Muscle layer of duodenum (tissue), 2 donors: ENCODE results near the gene SLC34A3.

ENCODE experiments used
- H3K27ac ChIP-seq: one replicate; pipeline ENCODE4 v1.7.0; 2013; ENCODE audit warnings: mild to moderate bottlenecking, low read length
- H3K27me3 ChIP-seq: one replicate; pipeline ENCODE4 v1.7.0; 2013; ENCODE audit warnings: low read depth, mild to moderate bottlenecking, control low read depth, low read length
- H3K36me3 ChIP-seq, 2 donors: one replicate each; pipeline ENCODE4 v1.7.0; 2013; ENCODE audit warnings: low read length in 2 of 2, control low read depth in 1 of 2, mild to moderate bottlenecking in 1 of 2; ENCODE audit not compliant: insufficient read depth in 2 of 2, control insufficient read depth in 1 of 2
- H3K4me1 ChIP-seq, 2 donors: one replicate each; pipeline ENCODE4 v1.7.0; 2013; ENCODE audit warnings: low read length in 2 of 2, mild to moderate bottlenecking in 2 of 2, control low read depth in 1 of 2, moderate library complexity in 1 of 2; ENCODE audit not compliant: insufficient read depth in 2 of 2, control insufficient read depth in 1 of 2
- H3K4me3 ChIP-seq, 2 donors: one replicate each; pipeline ENCODE4 v1.7.0; 2013; ENCODE audit warnings: low read length in 2 of 2, low read depth in 1 of 2, mild to moderate bottlenecking in 1 of 2
- H3K9me3 ChIP-seq, 2 donors: one replicate each; pipeline ENCODE4 v1.7.0; 2013; ENCODE audit warnings: low read length in 2 of 2, control low read depth in 1 of 2, mild to moderate bottlenecking in 1 of 2; ENCODE audit not compliant: control insufficient read depth in 1 of 2
- donor health status: healthy.

Gene SLC34A3

GRCh38 chr9:137189297-137190295 lies 41.1 kb upstream of the SLC34A3 start:
- Histone ChIP-seq H3K9me3 (no peaks in the 10 kb centered on the region), H3K4me1 (peaks cover 11 to 43% of the 10 kb centered on the region in 2 donors), H3K4me3 (peak overlapping the region; percentile 86 to 100), H3K36me3 (peaks cover 9 to 53% of the 10 kb centered on the region in 2 donors), H3K27ac (peak overlapping the region; percentile 71), H3K27me3 (no peaks in the 10 kb centered on the region)

- Histone ChIP-seq H3K4me3 (peak overlapping the region; percentile 86 to 100), H3K36me3 (peaks cover 9 to 45% of the 10 kb centered on the region in 2 donors), H3K27me3 (no peaks in the 10 kb centered on the region), H3K27ac (no peak overlapping the region), H3K4me1 (peaks cover 11 to 43% of the 10 kb centered on the region in 2 donors), H3K9me3 (no peaks in the 10 kb centered on the region)
Measured at GRCh38 chr9:137190315-137190856, 40.3 kb upstream of the SLC34A3 start.

GRCh38 chr9:137191245-137191644 lies 39.5 kb upstream of the SLC34A3 start:
- H3K27me3 ChIP-seq = no peaks in the 10 kb centered on the region
- H3K36me3 ChIP-seq = peaks cover 9 to 37% of the 10 kb centered on the region in 2 donors
- H3K4me3 ChIP-seq = no peak overlapping the region
- no peak overlapping the region for H3K27ac ChIP-seq
- no peaks in the 10 kb centered on the region for H3K9me3 ChIP-seq
- peaks cover 11 to 36% of the 10 kb centered on the region in 2 donors for H3K4me1 ChIP-seq

GRCh38 chr9:137191691-137192447 lies 38.8 kb upstream of the SLC34A3 start:
- Histone ChIP-seq H3K4me1 (peaks cover 8 to 29% of the 10 kb centered on the region in 2 donors), H3K27ac (no peak overlapping the region), H3K9me3 (no peaks in the 10 kb centered on the region), H3K4me3 (no peak overlapping the region), H3K36me3 (peaks cover 9 to 30% of the 10 kb centered on the region in 2 donors), H3K27me3 (no peaks in the 10 kb centered on the region)

GRCh38 chr9:137192448-137192780 lies 38.3 kb upstream of the SLC34A3 start:
- peaks cover 3 to 27% of the 10 kb centered on the region in 2 donors for H3K4me1 ChIP-seq
- H3K27me3 ChIP-seq = no peaks in the 10 kb centered on the region
- H3K4me3 ChIP-seq = no peak overlapping the region
- H3K27ac ChIP-seq = no peak overlapping the region
- H3K9me3 ChIP-seq = no peaks in the 10 kb centered on the region
- H3K36me3 ChIP-seq = peaks cover 9 to 26% of the 10 kb centered on the region in 2 donors

- Histone ChIP-seq H3K9me3 (no peaks in the 10 kb centered on the region), H3K27ac (no peak overlapping the region), H3K27me3 (no peaks in the 10 kb centered on the region), H3K36me3 (peaks cover 9 to 26% of the 10 kb centered on the region in 2 donors), H3K4me1 (peaks cover 0 to 25% of the 10 kb centered on the region in 2 donors), H3K4me3 (no peak overlapping the region)
Measured at GRCh38 chr9:137192859-137193258, 37.8 kb upstream of the SLC34A3 start.

- Histone ChIP-seq H3K4me1 (peaks cover 0 to 31% of the 10 kb centered on the region in 2 donors), H3K4me3 (no peak overlapping the region), H3K36me3 (peaks cover 9 to 19% of the 10 kb centered on the region in 2 donors), H3K27me3 (no peaks in the 10 kb centered on the region), H3K27ac (no peak overlapping the region), H3K9me3 (no peaks in the 10 kb centered on the region)
Measured at GRCh38 chr9:137193771-137194170, 36.9 kb upstream of the SLC34A3 start.

GRCh38 chr9:137194388-137194787 lies 36.3 kb upstream of the SLC34A3 start:
- Histone ChIP-seq H3K4me1 (peaks cover 0 to 35% of the 10 kb centered on the region in 2 donors), H3K27ac (no peak overlapping the region), H3K27me3 (no peaks in the 10 kb centered on the region), H3K9me3 (no peaks in the 10 kb centered on the region), H3K4me3 (no peak overlapping the region), H3K36me3 (peaks cover 9 to 15% of the 10 kb centered on the region in 2 donors)

GRCh38 chr9:137194909-137195308 lies 35.8 kb upstream of the SLC34A3 start:
- H3K36me3 ChIP-seq = peaks cover 9 to 13% of the 10 kb centered on the region in 2 donors
- H3K27me3 ChIP-seq = no peaks in the 10 kb centered on the region
- H3K4me3 ChIP-seq = no peak overlapping the region
- peaks cover 0 to 35% of the 10 kb centered on the region in 2 donors for H3K4me1 ChIP-seq
- H3K27ac ChIP-seq = no peak overlapping the region
- no peaks in the 10 kb centered on the region for H3K9me3 ChIP-seq

GRCh38 chr9:137195525-137196220 lies 35.0 kb upstream of the SLC34A3 start:
- Histone ChIP-seq H3K36me3 (peaks cover 5 to 7% of the 10 kb centered on the region in 2 donors), H3K27me3 (no peaks in the 10 kb centered on the region), H3K9me3 (no peaks in the 10 kb centered on the region), H3K4me3 (no peak overlapping the region), H3K27ac (no peak overlapping the region), H3K4me1 (peaks cover 0 to 27% of the 10 kb centered on the region in 2 donors)
